Mucosa of stomach (tissue), 1 donor: Measurements from ENCODE around the gene CA6.
"Not testable (repeated sequence)": the region's sequence is repeated elsewhere in the genome, so short reads cannot be mapped to it uniquely, and the experiment has no call there.

Source experiments
- H3K27me3 ChIP-seq: one replicate; pipeline ENCODE4 v1.7.0; 2013; ENCODE audit warnings: mild to moderate bottlenecking, low read length; ENCODE audit not compliant: control insufficient read depth, insufficient read depth
- H3K36me3 ChIP-seq: one replicate; pipeline ENCODE4 v1.7.0; 2013; ENCODE audit warnings: low read length; ENCODE audit not compliant: control insufficient read depth, insufficient read depth
- H3K4me1 ChIP-seq: one replicate; pipeline ENCODE4 v1.7.0; 2013; ENCODE audit warnings: mild to moderate bottlenecking, low read length; ENCODE audit not compliant: control insufficient read depth, insufficient read depth
- H3K4me3 ChIP-seq: one replicate; pipeline ENCODE4 v1.7.0; 2013; ENCODE audit warnings: low read length
- H3K9ac ChIP-seq: one replicate; pipeline ENCODE4 v1.7.0; 2013; ENCODE audit warnings: mild to moderate bottlenecking, low read length, moderate library complexity
- H3K9me3 ChIP-seq: one replicate; pipeline ENCODE4 v1.7.0; 2013; ENCODE audit warnings: mild to moderate bottlenecking, low read length, moderate library complexity; ENCODE audit not compliant: control insufficient read depth
- donor health status: Pancreatic carcinoma.

CA6 gene

DNA sequence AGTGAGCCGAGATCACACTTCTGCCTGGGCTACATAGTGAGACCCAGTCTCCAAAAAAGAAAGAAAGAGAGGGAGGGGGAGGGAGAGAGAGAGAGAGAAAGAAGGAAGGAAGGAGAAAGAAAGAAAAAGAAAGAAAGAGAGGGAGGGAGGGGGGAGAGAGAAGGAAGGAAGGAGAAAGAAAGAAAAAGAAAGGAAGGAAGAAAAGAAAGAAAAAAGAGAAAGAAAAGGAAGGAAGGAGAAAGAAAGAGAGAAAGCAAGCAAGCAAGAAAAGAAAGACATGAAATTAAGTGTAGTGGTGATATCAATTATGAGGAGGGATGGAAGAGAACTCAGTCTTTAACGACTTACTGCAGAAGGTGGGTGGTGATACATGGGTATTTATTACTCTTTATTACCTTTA is 38.5 kb downstream of the CA6 start:
- no peak overlapping the region for H3K4me3 ChIP-seq
- peaks cover 3% of the 10 kb centered on the region for H3K27me3 ChIP-seq
- H3K9me3 ChIP-seq, result no peaks in the 10 kb centered on the region
- H3K9ac ChIP-seq, result no peak overlapping the region
- H3K4me1 ChIP-seq, result peaks cover 5% of the 10 kb centered on the region
- H3K36me3 ChIP-seq, result no peaks in the 10 kb centered on the region

GRCh38 chr1:8984990-8985389 is 39.3 kb downstream of the CA6 start:
- H3K27me3 ChIP-seq, result peaks cover 3% of the 10 kb centered on the region
- H3K9ac ChIP-seq, result no peak overlapping the region
- no peak overlapping the region for H3K4me3 ChIP-seq
- H3K9me3 ChIP-seq, result no peaks in the 10 kb centered on the region
- H3K4me1 ChIP-seq, result peaks cover 5% of the 10 kb centered on the region
- H3K36me3 ChIP-seq, result no peaks in the 10 kb centered on the region

- Histone ChIP-seq H3K9me3 (no peaks in the 10 kb centered on the region), H3K36me3 (no peaks in the 10 kb centered on the region), H3K27me3 (peaks cover 3% of the 10 kb centered on the region), H3K4me3 (no peak overlapping the region), H3K4me1 (peaks cover 5% of the 10 kb centered on the region), H3K9ac (no peak overlapping the region)
Measured at GRCh38 chr1:8985915-8986813, 40.5 kb downstream of the CA6 start.

- no peak overlapping the region for H3K9ac ChIP-seq
- H3K36me3 ChIP-seq, result no peaks in the 10 kb centered on the region
- no peaks in the 10 kb centered on the region for H3K9me3 ChIP-seq
- peaks cover 3% of the 10 kb centered on the region for H3K27me3 ChIP-seq
- H3K4me3 ChIP-seq, result no peak overlapping the region
- H3K4me1 ChIP-seq, result peaks cover 5% of the 10 kb centered on the region
Measured at GRCh38 chr1:8986814-8987190, 41.1 kb downstream of the CA6 start.

DNA sequence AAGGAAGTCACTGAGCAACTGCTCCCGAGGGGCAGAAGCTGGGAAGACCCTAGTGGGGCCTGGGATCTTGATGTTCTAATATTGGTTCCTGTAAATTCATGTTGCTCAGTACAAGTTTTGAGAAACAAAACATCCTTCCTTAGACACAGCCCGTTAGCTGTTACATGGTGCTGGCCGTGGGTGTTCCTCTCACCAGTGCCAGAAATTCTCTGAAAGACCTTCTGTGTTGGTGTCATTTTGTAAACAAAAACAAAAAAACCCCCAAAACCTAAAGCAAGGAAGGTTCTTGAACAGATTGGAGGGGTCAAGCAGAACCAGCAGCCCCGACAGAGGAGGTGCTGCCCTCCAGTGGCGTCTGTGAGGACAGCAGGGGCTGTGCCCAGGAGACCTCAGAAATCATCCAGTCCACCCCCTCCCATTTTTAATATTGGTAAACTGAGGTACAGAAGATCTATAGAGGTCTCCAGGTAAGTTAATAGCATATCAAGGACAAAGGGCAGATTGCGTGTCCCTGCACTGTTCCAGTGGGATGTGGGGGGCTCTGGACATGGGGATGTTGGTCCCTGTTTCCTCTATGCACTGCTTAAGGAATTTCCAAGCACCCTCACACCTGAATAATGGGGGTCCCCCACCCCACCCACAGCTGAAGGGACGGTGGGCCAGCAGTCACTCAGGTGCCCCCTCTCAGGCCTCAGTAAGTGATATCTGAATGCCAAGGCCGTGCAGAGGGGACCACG is 42.4 kb downstream of the CA6 start:
- Histone ChIP-seq H3K4me1 (peaks cover 5% of the 10 kb centered on the region), H3K27me3 (peaks cover 3% of the 10 kb centered on the region), H3K9me3 (no peaks in the 10 kb centered on the region), H3K4me3 (no peak overlapping the region), H3K36me3 (no peaks in the 10 kb centered on the region), H3K9ac (no peak overlapping the region)

- no peaks in the 10 kb centered on the region for H3K9me3 ChIP-seq
- H3K9ac ChIP-seq, result no peak overlapping the region
- peaks cover 3% of the 10 kb centered on the region for H3K27me3 ChIP-seq
- peaks cover 5% of the 10 kb centered on the region for H3K4me1 ChIP-seq
- H3K36me3 ChIP-seq, result no peaks in the 10 kb centered on the region
- no peak overlapping the region for H3K4me3 ChIP-seq
Measured at GRCh38 chr1:8988618-8988967, 42.9 kb downstream of the CA6 start.

DNA sequence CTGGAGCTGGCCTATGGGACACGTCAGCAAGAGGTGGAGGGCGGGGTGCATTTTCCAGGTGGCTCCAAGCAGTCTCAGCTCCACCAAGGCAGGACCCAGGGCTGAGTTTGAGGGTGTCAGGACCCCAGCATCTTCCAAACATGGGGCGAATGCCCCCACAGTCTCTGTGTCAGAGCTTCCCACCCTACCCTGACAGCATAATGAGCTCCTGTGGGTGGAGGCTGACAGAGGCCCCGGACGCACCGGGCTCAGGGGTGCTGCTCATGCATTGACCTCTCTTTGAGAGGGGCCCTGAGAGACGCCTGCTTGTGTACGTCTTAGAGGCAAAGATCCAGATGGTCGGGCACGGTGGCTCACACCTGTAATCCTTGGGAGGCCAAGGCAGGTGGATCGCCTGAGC is 43.4 kb downstream of the CA6 start:
- H3K9ac ChIP-seq, result no peak overlapping the region
- H3K4me1 ChIP-seq, result peaks cover 5% of the 10 kb centered on the region
- H3K36me3 ChIP-seq, result no peaks in the 10 kb centered on the region
- H3K4me3 ChIP-seq, result no peak overlapping the region
- H3K9me3 ChIP-seq, result no peaks in the 10 kb centered on the region
- peaks cover 3% of the 10 kb centered on the region for H3K27me3 ChIP-seq

- Histone ChIP-seq H3K9me3 (no peaks in the 10 kb centered on the region), H3K27me3 (peaks cover 3% of the 10 kb centered on the region), H3K36me3 (no peaks in the 10 kb centered on the region), H3K9ac (no peak overlapping the region), H3K4me3 (no peak overlapping the region), H3K4me1 (peaks cover 5% of the 10 kb centered on the region)
Measured at GRCh38 chr1:8989821-8990220, 44.2 kb downstream of the CA6 start.

GRCh38 chr1:8992936-8993687 is 47.4 kb downstream of the CA6 start:
- H3K36me3 ChIP-seq, result no peaks in the 10 kb centered on the region

GRCh38 chr1:8993962-8994675 is 48.5 kb downstream of the CA6 start:
- H3K4me1 ChIP-seq, H3K27me3 ChIP-seq, H3K36me3 ChIP-seq, H3K9me3 ChIP-seq, H3K9ac ChIP-seq, H3K4me3 ChIP-seq: not testable (repeated sequence)

More at GRCh38 chr1:8992936-8993687, 47.4 kb downstream of the CA6 start:
- H3K27me3 ChIP-seq, result no peaks in the 10 kb centered on the region
- no peak overlapping the region for H3K9ac ChIP-seq
- H3K4me1 ChIP-seq, result no peaks in the 10 kb centered on the region
- no peaks in the 10 kb centered on the region for H3K9me3 ChIP-seq
- no peak overlapping the region for H3K4me3 ChIP-seq

DNA sequence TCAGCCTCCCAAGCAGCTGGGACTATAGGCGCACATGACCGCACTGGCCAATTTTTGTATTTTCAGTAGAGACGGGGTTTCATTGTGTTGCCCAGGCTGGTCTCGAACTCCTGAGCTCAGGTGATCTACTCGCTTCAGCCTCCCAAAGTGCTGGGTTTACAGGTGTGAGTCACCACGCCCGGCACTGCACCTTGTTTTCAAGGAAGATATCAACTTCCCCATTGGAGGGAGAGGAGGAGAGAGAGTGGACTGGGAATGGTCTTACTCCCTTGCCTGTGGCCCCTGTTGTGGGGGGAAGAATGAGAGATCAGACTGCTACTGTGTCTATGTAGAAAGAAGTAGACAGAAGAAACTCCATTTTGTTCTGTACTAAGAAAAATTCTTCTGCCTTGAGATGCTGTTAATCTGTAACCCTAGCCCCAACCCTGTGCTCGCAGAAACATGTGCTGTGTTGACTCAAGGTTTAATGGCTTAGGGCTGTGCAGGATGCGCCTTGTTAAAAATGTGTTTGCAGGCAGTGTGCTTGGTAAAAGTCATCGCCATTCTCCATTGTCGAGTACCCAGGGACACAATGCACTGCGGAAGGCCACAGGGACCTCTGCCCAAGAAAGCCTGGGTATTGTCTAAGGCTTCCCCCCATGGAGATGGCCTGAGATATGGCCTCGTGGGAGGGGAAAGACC is 56.0 kb downstream of the CA6 start:
- not testable (repeated sequence) for H3K9me3 ChIP-seq, H3K4me1 ChIP-seq, H3K4me3 ChIP-seq, H3K9ac ChIP-seq, H3K27me3 ChIP-seq, H3K36me3 ChIP-seq
